T-helper 2 cell treated with Interferon-gamma antibody and Interleukin-4, amounts not matched to agents 5 μg/mL and 100 μg/mL, for 36 hours (primary cell): Measurements from ENCODE around the gene GAS2.

Experiments
- DNase-seq: peaks from one replicate; pipeline ENCODE4 v3.0.0; 2021; ENCODE audit warnings: low spot score
- H3K27ac Mint-ChIP-seq: one replicate; pipeline ENCODE4 v1.8.0; 2021; ENCODE audit warnings: mild to moderate bottlenecking, mixed read lengths
- H3K27me3 Mint-ChIP-seq: one replicate; pipeline ENCODE4 v1.8.0; 2021; ENCODE audit warnings: low read depth, mixed read lengths
- H3K36me3 Mint-ChIP-seq: one replicate; pipeline ENCODE4 v1.8.0; 2021; ENCODE audit warnings: low read depth, mixed read lengths
- H3K4me1 Mint-ChIP-seq: one replicate; pipeline ENCODE4 v1.8.0; 2021; ENCODE audit warnings: low read depth, mixed read lengths
- H3K4me3 Mint-ChIP-seq: one replicate; pipeline ENCODE4 v1.8.0; 2022; ENCODE audit warnings: mild to moderate bottlenecking, moderate library complexity, mixed read lengths
- H3K9me3 Mint-ChIP-seq: one replicate; pipeline ENCODE4 v1.8.0; 2021; ENCODE audit warnings: mixed read lengths

GAS2 gene

GRCh38 chr11:22657101-22657694, 9.2 kb upstream of the GAS2 start:
- Mint-ChIP-seq H3K4me1 (peaks cover 14% of the 10 kb centered on the region), H3K27ac (peak overlapping the region; percentile 37), H3K36me3 (no peaks in the 10 kb centered on the region), H3K27me3 (peaks cover 2% of the 10 kb centered on the region), H3K4me3 (peak overlapping the region; percentile 17), H3K9me3 (no peaks in the 10 kb centered on the region)
- no peak for DNase-seq

- peaks cover 8% of the 10 kb centered on the region for H3K27me3 Mint-ChIP-seq
- no peak overlapping the region for H3K4me3 Mint-ChIP-seq
- H3K36me3 Mint-ChIP-seq = no peaks in the 10 kb centered on the region
- DNase-seq = no peak
- no peak overlapping the region for H3K27ac Mint-ChIP-seq
- no peaks in the 10 kb centered on the region for H3K9me3 Mint-ChIP-seq
- peaks cover 14% of the 10 kb centered on the region for H3K4me1 Mint-ChIP-seq
Measured at GRCh38 chr11:22659783-22660182, 6.6 kb upstream of the GAS2 start.

- DNase-seq = peak; percentile 16
- no peaks in the 10 kb centered on the region for H3K9me3 Mint-ChIP-seq
- peak overlapping the region; percentile 86 for H3K4me3 Mint-ChIP-seq
- peaks cover 47% of the 10 kb centered on the region for H3K27me3 Mint-ChIP-seq
- no peaks in the 10 kb centered on the region for H3K36me3 Mint-ChIP-seq
- peaks cover 17% of the 10 kb centered on the region for H3K4me1 Mint-ChIP-seq
- H3K27ac Mint-ChIP-seq = no peak overlapping the region
Measured at GRCh38 chr11:22666688-22667439, 453 bp downstream of the GAS2 start.

- H3K4me3 Mint-ChIP-seq = no peak overlapping the region
- H3K9me3 Mint-ChIP-seq = no peaks in the 10 kb centered on the region
- H3K4me1 Mint-ChIP-seq = peaks cover 17% of the 10 kb centered on the region
- no peaks in the 10 kb centered on the region for H3K36me3 Mint-ChIP-seq
- H3K27ac Mint-ChIP-seq = no peak overlapping the region
- no peak for DNase-seq
- H3K27me3 Mint-ChIP-seq = peaks cover 50% of the 10 kb centered on the region
Measured at GRCh38 chr11:22668005-22668796, 1.8 kb downstream of the GAS2 start.

GRCh38 chr11:22669368-22669767, 3.0 kb downstream of the GAS2 start:
- Mint-ChIP-seq H3K4me1 (peaks cover 17% of the 10 kb centered on the region), H3K4me3 (no peak overlapping the region), H3K9me3 (no peaks in the 10 kb centered on the region), H3K27ac (no peak overlapping the region), H3K27me3 (peaks cover 48% of the 10 kb centered on the region), H3K36me3 (no peaks in the 10 kb centered on the region)
- no peak for DNase-seq

GRCh38 chr11:22670830-22671229, 4.4 kb downstream of the GAS2 start:
- Mint-ChIP-seq H3K9me3 (no peaks in the 10 kb centered on the region), H3K27me3 (peaks cover 42% of the 10 kb centered on the region), H3K4me1 (peaks cover 17% of the 10 kb centered on the region), H3K36me3 (no peaks in the 10 kb centered on the region), H3K4me3 (no peak overlapping the region), H3K27ac (no peak overlapping the region)
- DNase-seq = no peak

- H3K27ac Mint-ChIP-seq = no peak overlapping the region
- no peak for DNase-seq
- H3K27me3 Mint-ChIP-seq = peaks cover 35% of the 10 kb centered on the region
Measured at GRCh38 chr11:22671751-22672150, 5.3 kb downstream of the GAS2 start.

GRCh38 chr11:22674470-22675439, 8.3 kb downstream of the GAS2 start:
- H3K4me1 Mint-ChIP-seq = no peaks in the 10 kb centered on the region
- H3K27me3 Mint-ChIP-seq = peaks cover 24% of the 10 kb centered on the region
- H3K4me3 Mint-ChIP-seq = no peak overlapping the region
- no peaks in the 10 kb centered on the region for H3K36me3 Mint-ChIP-seq
- no peaks in the 10 kb centered on the region for H3K9me3 Mint-ChIP-seq
- no peak overlapping the region for H3K27ac Mint-ChIP-seq
- no peak for DNase-seq

More at GRCh38 chr11:22671751-22672150, 5.3 kb downstream of the GAS2 start:
- H3K4me1 Mint-ChIP-seq = peaks cover 11% of the 10 kb centered on the region
- H3K4me3 Mint-ChIP-seq = no peak overlapping the region
- no peaks in the 10 kb centered on the region for H3K9me3 Mint-ChIP-seq
- H3K36me3 Mint-ChIP-seq = no peaks in the 10 kb centered on the region

GRCh38 chr11:22677153-22677903, 10.9 kb downstream of the GAS2 start:
- Mint-ChIP-seq H3K36me3 (no peaks in the 10 kb centered on the region), H3K4me3 (no peak overlapping the region), H3K9me3 (no peaks in the 10 kb centered on the region), H3K4me1 (no peaks in the 10 kb centered on the region), H3K27ac (no peak overlapping the region), H3K27me3 (peaks cover 13% of the 10 kb centered on the region)
- DNase-seq = no peak

- no peak for DNase-seq
- H3K4me1 Mint-ChIP-seq = no peaks in the 10 kb centered on the region
- H3K27ac Mint-ChIP-seq = no peak overlapping the region
Measured at GRCh38 chr11:22680628-22681027, 14.2 kb downstream of the GAS2 start.

GRCh38 chr11:22681281-22681812, 14.9 kb downstream of the GAS2 start:
- H3K27me3 Mint-ChIP-seq = peaks cover 7% of the 10 kb centered on the region
- no peaks in the 10 kb centered on the region for H3K36me3 Mint-ChIP-seq
- H3K4me1 Mint-ChIP-seq = no peaks in the 10 kb centered on the region
- no peak overlapping the region for H3K27ac Mint-ChIP-seq
- H3K9me3 Mint-ChIP-seq = no peaks in the 10 kb centered on the region
- no peak overlapping the region for H3K4me3 Mint-ChIP-seq
- no peak for DNase-seq

More at GRCh38 chr11:22680628-22681027, 14.2 kb downstream of the GAS2 start:
- Mint-ChIP-seq H3K36me3 (no peaks in the 10 kb centered on the region), H3K4me3 (no peak overlapping the region), H3K9me3 (no peaks in the 10 kb centered on the region), H3K27me3 (peaks cover 7% of the 10 kb centered on the region)

GRCh38 chr11:22684082-22684481, 17.7 kb downstream of the GAS2 start:
- Mint-ChIP-seq H3K9me3 (no peaks in the 10 kb centered on the region), H3K27me3 (peaks cover 2% of the 10 kb centered on the region), H3K4me1 (no peaks in the 10 kb centered on the region), H3K4me3 (no peak overlapping the region), H3K36me3 (no peaks in the 10 kb centered on the region), H3K27ac (no peak overlapping the region)
- no peak for DNase-seq
